ENCODE data around the gene RAP1GDS1.

RAP1GDS1 gene

DNA sequence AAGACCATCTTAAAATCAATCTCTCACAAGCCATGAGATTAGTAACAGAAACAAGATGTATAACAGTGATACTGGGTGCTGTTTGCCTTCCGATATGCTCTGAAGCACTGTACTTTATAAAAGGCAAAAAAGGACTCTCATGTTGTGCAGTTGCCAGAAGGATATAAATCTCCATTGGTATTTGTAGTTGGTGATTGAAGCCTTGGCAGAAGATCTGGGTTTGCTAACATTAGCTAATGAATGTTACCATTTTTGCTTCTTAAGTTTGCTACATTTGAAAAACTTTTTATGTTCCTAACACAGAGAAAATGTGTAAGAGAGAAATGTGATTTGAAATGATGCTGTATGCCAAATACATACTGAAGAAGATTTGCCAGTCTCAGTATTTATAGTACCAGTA is 44.4 kb downstream of the RAP1GDS1 start:
- Histone ChIP-seq H3K4me2 (ENCODE audit: insufficient read depth, low read length) (no peak overlapping the region), H3K9ac (ENCODE audit: low read depth, low read length) (no peak overlapping the region), H3K4me3 (ENCODE audit: low read depth in 1 of 2, low read length in 2 of 2) (no peak overlapping the region), H3K27me3 (ENCODE audit: insufficient read depth, low read length, poor library complexity) (no peaks in the 10 kb centered on the region), H3K9me3 (ENCODE audit: insufficient read depth, low read length, severe bottlenecking) (peaks cover 9% of the 10 kb centered on the region), H3K36me3 (ENCODE audit: insufficient read depth, low read length) (peaks cover 13% of the 10 kb centered on the region; the same call in 1 of the 2 replicates), H4K20me1 (ENCODE audit: insufficient read depth, low read length) (peaks cover 9% of the 10 kb centered on the region; the same call in 1 of the 2 replicates), H2AFZ (ENCODE audit: low read depth, low read length) (no peak overlapping the region), H3K27ac (ENCODE audit: low read length) (no peak overlapping the region), H3K4me1 (ENCODE audit: insufficient read depth, low read length) (no peaks in the 10 kb centered on the region), H3K79me2 (ENCODE audit: insufficient read depth, low read length) (peaks cover 97% of the 10 kb centered on the region)
- DNase-seq: no peak
- no peak for TF ChIP-seq CTCF (IDR thresholded peaks at IDR 0.05; ENCODE audit: borderline replicate concordance, extremely low read depth, low read length, poor library complexity, severe bottlenecking)
- TF ChIP-seq EZH2 (IDR thresholded peaks at IDR 0.05; ENCODE audit: borderline replicate concordance, low read depth, low read length, severe bottlenecking): no peak
- ATAC-seq (ENCODE audit: insufficient read depth, low read depth): no peak

GRCh38 chr4:98310867-98311266 is 49.7 kb downstream of the RAP1GDS1 start:
- Histone ChIP-seq H3K4me1 (ENCODE audit: insufficient read depth, low read length) (no peaks in the 10 kb centered on the region), H3K27me3 (ENCODE audit: insufficient read depth, low read length, poor library complexity) (no peaks in the 10 kb centered on the region), H3K4me2 (ENCODE audit: insufficient read depth, low read length) (no peak overlapping the region), H3K79me2 (ENCODE audit: insufficient read depth, low read length) (peaks cover 96% of the 10 kb centered on the region), H3K36me3 (ENCODE audit: insufficient read depth, low read length) (peaks cover 19% of the 10 kb centered on the region; the same call in 1 of the 2 replicates), H3K9ac (ENCODE audit: low read depth, low read length) (no peak overlapping the region), H3K4me3 (ENCODE audit: low read depth in 1 of 2, low read length in 2 of 2) (no peak overlapping the region), H2AFZ (ENCODE audit: low read depth, low read length) (no peak overlapping the region), H3K27ac (ENCODE audit: low read length) (no peak overlapping the region), H4K20me1 (ENCODE audit: insufficient read depth, low read length) (peaks cover 12% of the 10 kb centered on the region), H3K9me3 (ENCODE audit: insufficient read depth, low read length, severe bottlenecking) (no peaks in the 10 kb centered on the region)
- DNase-seq (no peak), ATAC-seq (ENCODE audit: insufficient read depth, low read depth) (no peak)
- TF ChIP-seq CTCF (IDR thresholded peaks at IDR 0.05; ENCODE audit: borderline replicate concordance, extremely low read depth, low read length, poor library complexity, severe bottlenecking): no peak
- no peak for TF ChIP-seq EZH2 (IDR thresholded peaks at IDR 0.05; ENCODE audit: borderline replicate concordance, low read depth, low read length, severe bottlenecking)

GRCh38 chr4:98311656-98312055 is 50.5 kb downstream of the RAP1GDS1 start:
- Histone ChIP-seq H2AFZ (ENCODE audit: low read depth, low read length) (no peak overlapping the region), H3K9ac (ENCODE audit: low read depth, low read length) (no peak overlapping the region), H3K36me3 (ENCODE audit: insufficient read depth, low read length) (peaks cover 21% of the 10 kb centered on the region; the same call in 1 of the 2 replicates), H3K4me1 (ENCODE audit: insufficient read depth, low read length) (no peaks in the 10 kb centered on the region), H3K79me2 (ENCODE audit: insufficient read depth, low read length) (peaks cover 96% of the 10 kb centered on the region), H3K27ac (ENCODE audit: low read length) (no peak overlapping the region), H3K4me3 (ENCODE audit: low read depth in 1 of 2, low read length in 2 of 2) (no peak overlapping the region), H3K4me2 (ENCODE audit: insufficient read depth, low read length) (no peak overlapping the region), H3K27me3 (ENCODE audit: insufficient read depth, low read length, poor library complexity) (no peaks in the 10 kb centered on the region), H3K9me3 (ENCODE audit: insufficient read depth, low read length, severe bottlenecking) (no peaks in the 10 kb centered on the region), H4K20me1 (ENCODE audit: insufficient read depth, low read length) (peaks cover 6% of the 10 kb centered on the region; the same call in 1 of the 2 replicates)
- TF ChIP-seq CTCF (IDR thresholded peaks at IDR 0.05; ENCODE audit: borderline replicate concordance, extremely low read depth, low read length, poor library complexity, severe bottlenecking) (no peak), EZH2 (IDR thresholded peaks at IDR 0.05; ENCODE audit: borderline replicate concordance, low read depth, low read length, severe bottlenecking) (no peak)
- DNase-seq (no peak), ATAC-seq (ENCODE audit: insufficient read depth, low read depth) (no peak)

Data from DND-41 (cell line).